Astrocyte of the cerebellum (primary cell): ENCODE data around the gene EIF2S2.

Source experiments
- DNase-seq: peaks from one replicate; pipeline ENCODE4 v3.0.0-alpha.2; 2011; ENCODE audit warnings: low read depth
- H3K4me3 ChIP-seq: 2 replicates; pipeline ENCODE4 v1.5.1; 2011; ENCODE audit warnings: mild to moderate bottlenecking, low read depth, low read length, moderate library complexity
- in situ Hi-C: cut with HindIII; loops from 2 replicates; pipeline ENCODE4 v1.10.0; 2017; ENCODE audit warnings: low sequenced_read_pairs
- TF ChIP-seq, protein P1 (sequence below): IDR thresholded peaks from 2 replicates; pipeline ENCODE4 v1.5.1; 2012; ENCODE audit warnings: low read length, low read depth, moderate library complexity, mild to moderate bottlenecking; ENCODE audit errors: missing control alignments

The EIF2S2 gene

DNA sequence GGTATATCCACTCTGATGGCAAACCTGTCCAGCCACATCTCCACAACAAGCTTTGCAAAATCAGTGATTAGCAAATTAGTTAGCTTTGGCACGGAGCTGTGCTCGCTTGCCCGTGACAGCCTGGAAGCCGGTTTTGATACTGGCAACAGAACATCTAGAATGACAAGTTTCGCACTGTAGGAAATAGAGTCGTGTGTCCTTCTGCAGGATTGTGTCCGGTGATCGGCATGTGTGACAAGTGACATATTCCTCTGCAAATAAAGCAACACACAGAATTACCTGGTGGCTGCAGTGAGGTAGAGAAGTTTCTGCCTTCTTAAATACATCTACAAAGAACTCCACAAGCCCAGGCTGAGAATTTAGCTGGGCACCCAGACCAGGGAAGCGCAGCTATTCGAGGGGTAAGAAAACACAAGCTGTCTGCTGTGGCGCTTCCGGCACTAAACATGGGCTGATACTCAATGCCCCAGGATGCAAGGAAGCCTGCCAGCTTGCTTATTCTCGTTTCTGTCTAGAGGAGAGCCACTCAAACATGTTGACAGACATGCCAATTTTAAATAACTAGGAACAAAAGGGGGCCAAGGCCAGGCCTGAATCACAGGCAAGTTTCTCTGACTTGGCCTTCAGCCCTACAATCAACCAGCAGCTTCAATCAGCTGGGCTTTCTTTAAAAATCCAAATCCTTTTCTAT, 22.2 kb downstream of the EIF2S2 start:
- no peak overlapping the region for H3K4me3 ChIP-seq
- in situ Hi-C loops: no loop called here
- TF ChIP-seq, protein P1, sequence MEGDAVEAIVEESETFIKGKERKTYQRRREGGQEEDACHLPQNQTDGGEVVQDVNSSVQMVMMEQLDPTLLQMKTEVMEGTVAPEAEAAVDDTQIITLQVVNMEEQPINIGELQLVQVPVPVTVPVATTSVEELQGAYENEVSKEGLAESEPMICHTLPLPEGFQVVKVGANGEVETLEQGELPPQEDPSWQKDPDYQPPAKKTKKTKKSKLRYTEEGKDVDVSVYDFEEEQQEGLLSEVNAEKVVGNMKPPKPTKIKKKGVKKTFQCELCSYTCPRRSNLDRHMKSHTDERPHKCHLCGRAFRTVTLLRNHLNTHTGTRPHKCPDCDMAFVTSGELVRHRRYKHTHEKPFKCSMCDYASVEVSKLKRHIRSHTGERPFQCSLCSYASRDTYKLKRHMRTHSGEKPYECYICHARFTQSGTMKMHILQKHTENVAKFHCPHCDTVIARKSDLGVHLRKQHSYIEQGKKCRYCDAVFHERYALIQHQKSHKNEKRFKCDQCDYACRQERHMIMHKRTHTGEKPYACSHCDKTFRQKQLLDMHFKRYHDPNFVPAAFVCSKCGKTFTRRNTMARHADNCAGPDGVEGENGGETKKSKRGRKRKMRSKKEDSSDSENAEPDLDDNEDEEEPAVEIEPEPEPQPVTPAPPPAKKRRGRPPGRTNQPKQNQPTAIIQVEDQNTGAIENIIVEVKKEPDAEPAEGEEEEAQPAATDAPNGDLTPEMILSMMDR: no peak
- no peak for DNase-seq

DNA sequence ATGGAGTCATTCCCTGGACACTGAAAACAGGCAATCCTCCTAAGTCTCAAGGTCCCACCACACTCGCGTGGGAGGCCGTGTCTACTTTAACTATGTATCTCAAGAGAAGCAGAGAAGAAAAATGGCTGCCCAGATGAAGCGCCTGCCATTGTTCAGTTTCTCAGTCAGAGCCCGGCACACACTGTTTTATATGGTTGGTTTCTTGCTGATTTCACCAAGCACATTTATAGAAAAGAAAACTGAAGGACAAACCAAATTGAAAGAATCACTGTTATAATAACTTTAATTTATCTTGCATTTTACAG, 22.9 kb downstream of the EIF2S2 start:
- H3K4me3 ChIP-seq: no peak overlapping the region
- DNase-seq: no peak
- in situ Hi-C loops: no loop called here
- TF ChIP-seq, protein P1: no peak

DNA sequence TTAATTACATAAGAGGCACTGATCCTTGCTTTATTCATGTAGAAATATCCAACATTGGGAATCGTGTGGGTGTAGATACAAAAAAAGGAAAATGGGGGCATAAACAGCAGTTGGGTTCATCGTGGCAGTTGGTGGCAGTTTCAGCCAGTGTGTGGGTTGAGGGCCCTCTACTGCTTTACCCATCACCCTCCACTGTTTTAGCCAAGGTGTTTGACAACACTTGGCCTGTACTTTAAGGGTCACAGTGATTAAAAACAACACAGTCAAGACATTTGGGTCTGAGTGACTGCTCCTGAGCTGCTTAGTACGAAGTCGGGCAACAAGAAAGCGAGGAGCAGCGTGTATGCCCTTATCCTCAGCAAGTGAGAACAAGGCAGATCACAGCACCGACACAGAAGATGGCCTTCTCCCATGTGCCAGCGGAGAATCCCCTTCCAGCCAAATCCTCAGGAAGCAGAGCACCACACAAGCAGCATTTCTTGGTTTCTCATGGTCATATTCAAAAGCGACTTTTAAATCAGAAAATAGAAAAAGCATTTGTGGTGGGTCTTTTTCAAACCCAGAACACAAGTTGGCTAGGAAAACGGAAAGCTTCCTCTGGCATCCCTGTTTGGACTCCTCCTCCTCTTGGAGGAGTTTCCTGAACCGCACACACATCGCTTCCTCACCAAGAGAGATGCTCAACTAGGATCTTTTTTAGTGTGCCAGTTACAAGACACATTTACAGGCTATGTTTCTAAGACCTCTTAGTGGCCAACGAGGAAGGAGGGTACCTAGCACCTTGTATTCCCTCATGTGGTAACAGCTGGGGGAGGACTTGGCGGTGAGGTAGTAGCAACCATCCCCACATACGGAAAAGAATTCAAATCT, 23.5 kb downstream of the EIF2S2 start:
- no peak overlapping the region for H3K4me3 ChIP-seq
- DNase-seq: no peak
- TF ChIP-seq, protein P1: no peak
- in situ Hi-C loops: no loop called here

DNA sequence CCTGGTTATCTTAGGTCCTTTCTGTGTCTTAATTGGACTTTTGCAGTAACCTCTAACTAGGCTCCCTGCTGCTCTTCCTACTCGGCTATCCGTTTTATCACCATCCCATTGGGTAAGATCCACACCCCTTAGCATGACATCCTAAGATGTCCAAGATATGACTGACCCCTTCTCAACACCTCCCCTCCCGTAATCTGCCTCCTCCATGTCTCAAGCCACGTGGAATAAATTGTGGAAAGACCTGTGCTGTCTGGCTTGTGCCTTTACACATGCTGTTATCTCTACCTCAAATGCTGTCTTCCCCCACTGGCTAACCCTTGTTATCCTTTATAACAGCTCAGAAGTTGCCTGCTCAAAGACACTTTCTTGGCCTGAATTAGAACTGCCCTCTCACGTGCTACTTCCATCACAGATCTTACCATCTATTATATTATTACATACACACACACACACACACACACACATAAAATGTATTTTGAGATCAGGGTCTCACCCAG, 26.5 kb downstream of the EIF2S2 start:
- no peak for DNase-seq
- TF ChIP-seq, protein P1: no peak
- in situ Hi-C loops: no loop called here
- no peak overlapping the region for H3K4me3 ChIP-seq

DNA sequence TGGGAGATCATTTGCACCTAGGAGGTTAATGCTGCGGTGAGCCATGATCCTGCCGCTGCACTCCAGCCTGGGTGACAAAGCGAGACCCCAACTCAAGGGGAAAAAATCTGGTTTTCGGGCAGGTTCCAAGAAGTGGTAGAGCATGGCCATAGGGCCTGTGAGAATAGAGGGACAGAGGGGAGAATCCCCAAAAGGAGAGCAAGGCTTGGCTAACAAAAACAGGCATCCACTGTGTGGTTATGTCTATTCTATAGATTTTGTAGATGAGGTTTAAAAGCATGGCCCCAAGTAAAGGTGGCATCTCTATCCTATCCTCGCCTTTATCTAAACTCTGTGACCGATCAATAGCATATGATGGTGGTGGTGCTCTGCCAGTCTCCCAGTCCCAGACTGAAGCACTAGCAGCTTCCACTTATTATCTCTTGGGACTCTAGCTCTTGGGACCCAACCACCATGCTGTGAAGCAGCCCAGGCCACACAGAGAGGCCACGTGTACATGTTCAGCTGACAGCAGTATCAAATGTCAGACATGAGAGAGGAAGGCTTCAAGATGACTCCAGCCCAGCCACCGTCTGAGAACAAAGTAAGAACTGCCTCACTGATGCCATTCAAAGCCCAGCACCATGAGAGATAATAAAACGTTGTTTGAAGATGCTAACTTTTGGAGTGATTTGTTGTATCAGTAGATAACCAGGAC, 27.7 kb downstream of the EIF2S2 start:
- in situ Hi-C loops: no loop called here
- no peak for DNase-seq
- TF ChIP-seq, protein P1: no peak
- no peak overlapping the region for H3K4me3 ChIP-seq

DNA sequence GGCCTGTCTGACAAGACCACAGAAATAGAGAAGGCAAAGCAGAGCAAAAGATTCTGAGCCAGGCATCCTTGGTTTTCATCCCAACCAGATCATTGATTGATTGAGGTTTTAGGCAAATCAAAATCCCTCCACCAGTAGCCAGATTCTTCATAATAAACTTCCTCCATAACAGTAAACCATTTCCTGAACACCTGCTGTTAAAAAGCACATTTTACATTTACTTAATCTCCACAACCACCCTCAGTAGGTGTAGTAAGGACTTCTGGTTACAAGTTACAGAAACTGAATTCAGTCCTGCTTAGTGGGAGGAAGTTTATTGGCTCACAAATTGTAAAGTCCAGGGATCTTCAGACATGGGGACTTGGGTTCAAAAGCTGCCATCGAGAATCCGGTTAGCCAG, 28.3 kb downstream of the EIF2S2 start:
- in situ Hi-C loops: no loop called here
- DNase-seq: no peak
- TF ChIP-seq, protein P1: no peak
- H3K4me3 ChIP-seq: no peak overlapping the region
